GM18909 (cell line): ENCODE results near the gene KIF16B.
"Not testable (repeated sequence)": the region's sequence is repeated elsewhere in the genome, so short reads cannot be mapped to it uniquely, and the experiment has no call there.

Experiments
- ATAC-seq: cut with Tn5 transposase; IDR thresholded peaks from one replicate; pipeline ENCODE4 v1.9.1; 2021; ENCODE audit warnings: mild to moderate bottlenecking; ENCODE audit not compliant: unreplicated experiment, poor library complexity

Gene KIF16B

GRCh38 chr20:16573001-16573965, at the start of gene KIF16B:
Gene KIF16B, minus strand, starts transcription at chr20:16573448. Its CDS starts 173 bp downstream, at chr20:16573275.
- peak; percentile 84 for ATAC-seq

GRCh38 chr20:16622501-16622900, 49.3 kb upstream of the KIF16B start:
- ATAC-seq, result no peak

- ATAC-seq, result no peak
These were observed 48.3 kb upstream of the KIF16B start for GRCh38 chr20:16621435-16622141.

GRCh38 chr20:16620961-16621360, 47.7 kb upstream of the KIF16B start:
- no peak for ATAC-seq

- no peak for ATAC-seq
These were observed 46.7 kb upstream of the KIF16B start for GRCh38 chr20:16619953-16620352.

GRCh38 chr20:16617056-16617455, 43.8 kb upstream of the KIF16B start:
- ATAC-seq, result no peak

GRCh38 chr20:16616317-16616716, 43.1 kb upstream of the KIF16B start:
- ATAC-seq, result no peak

- ATAC-seq, result no peak
These were observed 42.0 kb upstream of the KIF16B start for GRCh38 chr20:16615199-16615598.

- ATAC-seq, result no peak
These were observed 40.7 kb upstream of the KIF16B start for GRCh38 chr20:16613954-16614353.

GRCh38 chr20:16612706-16613105, 39.5 kb upstream of the KIF16B start:
- no peak for ATAC-seq

GRCh38 chr20:16611817-16612216, 38.6 kb upstream of the KIF16B start:
- ATAC-seq, result no peak

- no peak for ATAC-seq
These were observed 35.8 kb upstream of the KIF16B start for GRCh38 chr20:16609066-16609465.

- no peak for ATAC-seq
These were observed 35.0 kb upstream of the KIF16B start for GRCh38 chr20:16608277-16608650.

GRCh38 chr20:16607364-16608276, 34.4 kb upstream of the KIF16B start:
- no peak for ATAC-seq

- no peak for ATAC-seq
These were observed 33.3 kb upstream of the KIF16B start for GRCh38 chr20:16606468-16607070.

- ATAC-seq, result no peak
These were observed 27.8 kb upstream of the KIF16B start for GRCh38 chr20:16601047-16601446.

GRCh38 chr20:16599257-16599656, 26.0 kb upstream of the KIF16B start:
- no peak for ATAC-seq

- ATAC-seq, result no peak
These were observed 23.7 kb upstream of the KIF16B start for GRCh38 chr20:16596991-16597390.

- not testable (repeated sequence) for ATAC-seq
These were observed 23.2 kb upstream of the KIF16B start for GRCh38 chr20:16596404-16596803.

GRCh38 chr20:16595376-16595775, 22.1 kb upstream of the KIF16B start:
- no peak for ATAC-seq
